HCT116 (cell line): Measurements from ENCODE around the gene VPS4B. TPM values are rescaled to one million over a fixed set of nuclear protein-coding genes. Genes with fewer than 3 reads are reported as not detected.

Experiments used
- ATAC-seq: fragments of 200-7000 bp; cut with Tn5 transposase; 2 replicates; pipeline ENCODE4 v1.9.1; 2020; ENCODE audit warnings: mild to moderate bottlenecking, moderate library complexity
- BruUV-seq: library from RNA; stranded (reverse); fragments of 400-500 nt; replicated peaks from 2 replicates; lab custom pipeline; 2021; lab: Mats Ljungman, UMichigan
- CTCF ChIA-PET: fragments of 300-600 bp; sonication (Branson Sonifier 250); formaldehyde crosslinking; loops from one replicate; lab custom pipeline; 2021; ENCODE audit warnings: antibody characterized with exemption; lab: Charles Lee
- POLR2A ChIA-PET: fragments of 300-600, 350-600 bp; sonication (Branson Sonifier 250); formaldehyde crosslinking; loops from one replicate; lab custom pipeline; 2021; ENCODE audit warnings: antibody characterized with exemption; lab: Charles Lee
- RAD21 ChIA-PET, 2 experiments: fragments of 300-600 bp; sonication (Branson Sonifier 250); formaldehyde crosslinking; loops; one replicate each; lab custom pipeline; 2023; ENCODE audit warnings: low total read pairs in 2 of 2; ENCODE audit not compliant: uncharacterized antibody in 2 of 2, unreplicated experiment in 2 of 2, low non-redundant PET in 1 of 2; lab: Charles Lee
- DNase-seq: peaks from one replicate; pipeline ENCODE4 v3.0.0-alpha.2; 2010; ENCODE audit warnings: low read depth, low spot score
- H2AFZ ChIP-seq: fragments of 200-600 bp; shearing (Covaris generic), sonication (generic); 2 replicates; pipeline ENCODE4 v1.6.1; 2017; ENCODE audit warnings: low read depth, mixed run types, mixed read lengths, antibody characterized with exemption, low read length; ENCODE audit not compliant: poor library complexity, severe bottlenecking
- H3K27ac ChIP-seq: 2 replicates; pipeline ENCODE4 v1.5.1; 2012; ENCODE audit warnings: low read depth, low read length
- H3K27me3 ChIP-seq: fragments of 200-600 bp; sonication (generic); 2 replicates; pipeline ENCODE4 v1.6.1; 2016; ENCODE audit warnings: mixed run types, low read length, mixed read lengths; ENCODE audit not compliant: insufficient read depth
- H3K36me3 ChIP-seq, 2 experiments: fragments of 200-500 bp in 1 of 2; fragments of 200-600 bp in 1 of 2; sonication (Bioruptor generic) in 1 of 2; sonication (generic) in 1 of 2; 2 replicates each; pipeline versions ENCODE4 v1.5.1 to v1.6.1; 2014 to 2016; ENCODE audit warnings: low read length in 2 of 2, inconsistent platforms in 1 of 2, mixed read lengths in 1 of 2, mixed run types in 1 of 2; ENCODE audit not compliant: insufficient read depth in 2 of 2, control insufficient read depth in 1 of 2
- H3K4me1 ChIP-seq, 2 experiments: fragments of 200-600 bp in 1 of 2; sonication (generic) in 1 of 2; 2 replicates each; pipeline versions ENCODE4 v1.5.1 to v1.6.1; 2012 to 2017; ENCODE audit warnings: low read length in 2 of 2, inconsistent platforms in 1 of 2, mild to moderate bottlenecking in 1 of 2, mixed read lengths in 1 of 2, mixed run types in 1 of 2, moderate library complexity in 1 of 2; ENCODE audit not compliant: insufficient read depth in 2 of 2, control insufficient read depth in 1 of 2
- H3K4me2 ChIP-seq: fragments of 200-600 bp; sonication (generic); 2 replicates; pipeline ENCODE4 v1.6.1; 2017; ENCODE audit warnings: mixed run types, low read length, mixed read lengths
- H3K4me3 ChIP-seq, 2 experiments: fragments of 200-600 bp in 1 of 2; sonication (generic) in 1 of 2; replicated peaks in 1 of 2; 2 replicates each; pipeline ENCODE4 v1.5.1; 2011 to 2016; ENCODE audit warnings: low read length in 2 of 2, control low read depth in 1 of 2, low read depth in 1 of 2, mild to moderate bottlenecking in 1 of 2, mixed read lengths in 1 of 2, mixed run types in 1 of 2
- H3K79me2 ChIP-seq: fragments of 200-600 bp; sonication (generic); 2 replicates; pipeline ENCODE4 v1.6.1; 2017; ENCODE audit warnings: mild to moderate bottlenecking, mixed run types, low read length, moderate library complexity, mixed read lengths; ENCODE audit not compliant: insufficient read depth
- H3K9ac ChIP-seq: fragments of 200-600 bp; sonication (generic); 2 replicates; pipeline ENCODE4 v1.6.1; 2016; ENCODE audit warnings: low read length, mixed read lengths
- H3K9me2 ChIP-seq: fragments of 200-600 bp; sonication (generic), shearing (Covaris generic); 2 replicates; pipeline ENCODE4 v1.6.1; 2017; ENCODE audit warnings: mixed run types, mild to moderate bottlenecking, moderate library complexity; ENCODE audit not compliant: insufficient read depth
- H3K9me3 ChIP-seq, 2 experiments: fragments of 200-500 bp in 1 of 2; fragments of 200-600 bp in 1 of 2; sonication (Bioruptor generic) in 1 of 2; sonication (generic) in 1 of 2; 2 replicates each; pipeline ENCODE4 v1.6.1; 2014 to 2017; ENCODE audit warnings: low read length in 2 of 2, mixed read lengths in 2 of 2, inconsistent platforms in 1 of 2, low read depth in 1 of 2, mild to moderate bottlenecking in 1 of 2, mixed run types in 1 of 2, moderate library complexity in 1 of 2; ENCODE audit not compliant: control insufficient read depth in 1 of 2, insufficient read depth in 1 of 2
- H4K20me1 ChIP-seq: fragments of 200-600 bp; sonication (generic), shearing (Covaris generic); 2 replicates; pipeline ENCODE4 v1.6.1; 2017; ENCODE audit warnings: mixed run types, mild to moderate bottlenecking, moderate library complexity; ENCODE audit not compliant: insufficient read depth
- EGR1 ChIP-seq: IDR thresholded peaks from 2 replicates; pipeline ENCODE4 v1.6.1; 2012; ENCODE audit warnings: low read depth
- EZH2phosphoT487 ChIP-seq: fragments of 200-600 bp; IDR thresholded peaks from 2 replicates; pipeline ENCODE4 v1.6.1; 2018; ENCODE audit warnings: antibody characterized with exemption, borderline replicate concordance
- FOSL1 ChIP-seq: IDR thresholded peaks from 2 replicates; pipeline ENCODE4 v1.6.1; 2012; ENCODE audit warnings: low read depth
- JUND ChIP-seq: IDR thresholded peaks from 2 replicates; pipeline ENCODE4 v1.6.1; 2012
- POLR2A ChIP-seq: IDR thresholded peaks from 2 replicates; pipeline ENCODE4 v1.7.0; 2011; ENCODE audit warnings: borderline replicate concordance; ENCODE audit not compliant: insufficient read depth, insufficient read length; ENCODE audit errors: extremely low read depth
- RAD21 ChIP-seq: IDR thresholded peaks from 2 replicates; pipeline ENCODE4 v1.6.1; 2012; ENCODE audit warnings: low read depth, mild to moderate bottlenecking
- TCF7L2 ChIP-seq: IDR thresholded peaks from 2 replicates; pipeline ENCODE4 v1.7.0; 2011; ENCODE audit warnings: borderline replicate concordance, inconsistent platforms; ENCODE audit not compliant: insufficient read depth, insufficient read length; ENCODE audit errors: extremely low read depth
- YY1 ChIP-seq: IDR thresholded peaks from 2 replicates; pipeline ENCODE4 v1.6.1; 2011; ENCODE audit warnings: low read length, low read depth, moderate library complexity, mild to moderate bottlenecking; ENCODE audit not compliant: insufficient replicate concordance; ENCODE audit errors: extremely low read depth
- intact Hi-C: fragments of 100-400 bp; cut with micrococcal nuclease; formaldehyde crosslinking; loops from 2 replicates; pipeline ENCODE4 v1.10.0; 2022
- total RNA-seq: library from RNA; stranded (reverse); gene quantifications from one replicate; pipeline ENCODE4 v1.2.1, GENCODE V29; 2021; ENCODE audit not compliant: unreplicated experiment
- TF ChIP-seq, protein P1 (sequence below): IDR thresholded peaks from 2 replicates; pipeline ENCODE4 v1.6.1; 2012
- TF ChIP-seq, protein P2 (sequence below), 3 experiments: fragments of 200-600 bp in 1 of 3; sonication (generic) in 1 of 3; IDR thresholded peaks in 2 of 3; conservative IDR thresholded peaks in 1 of 3; 2 replicates each; pipeline ENCODE4 v1.5.1; 2012 to 2017; ENCODE audit warnings: low read depth in 2 of 3, low read length in 2 of 3, antibody characterized with exemption in 1 of 3, borderline replicate concordance in 1 of 3, control low read depth in 1 of 3, mild to moderate bottlenecking in 1 of 3, mixed read lengths in 1 of 3, mixed run types in 1 of 3, moderate library complexity in 1 of 3; ENCODE audit not compliant: insufficient read depth in 1 of 3

Gene VPS4B
- total RNA-seq, 1 experiment from 2014 or later, result 68.3 TPM

DNA sequence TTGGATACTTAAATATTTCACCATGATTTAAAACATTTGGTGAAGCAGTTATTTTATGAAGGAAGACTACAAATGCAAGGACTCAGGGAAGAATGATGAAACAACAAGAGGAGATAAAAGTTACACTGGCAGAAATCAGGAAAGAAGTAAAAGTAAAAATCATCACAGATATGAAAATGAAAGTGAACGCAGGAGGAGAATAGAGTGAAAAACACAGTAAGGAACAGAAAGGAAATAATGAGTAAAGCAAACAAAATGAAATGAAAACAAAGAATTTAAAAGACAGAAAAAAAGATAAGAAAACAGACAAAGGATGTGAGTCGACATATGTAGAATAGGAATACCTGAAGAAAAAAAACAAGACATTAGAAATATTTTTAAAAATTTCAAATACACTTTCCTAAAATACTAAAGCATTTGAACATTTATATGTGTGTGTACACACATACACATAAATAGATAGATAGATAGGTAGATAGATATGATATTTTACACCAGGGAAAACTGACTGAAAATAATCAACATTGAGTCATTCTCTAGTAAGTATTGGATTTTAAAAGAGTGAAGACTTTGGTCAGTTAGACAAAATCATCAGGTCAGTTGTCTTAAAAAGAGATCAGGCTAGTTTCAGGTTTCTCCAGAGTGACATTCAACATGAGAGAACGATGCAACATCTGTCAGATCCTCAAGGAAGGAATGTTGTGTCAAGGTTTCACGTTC is 43.2 kb downstream of the VPS4B start:
- BruUV-seq, result no TSS peak
- H3K9me2 ChIP-seq, result no peaks in the 10 kb centered on the region
- ChIA-PET CTCF (no interaction called here), RAD21 (no interaction called here), POLR2A (no interaction called here)
- H3K4me2 ChIP-seq, result no peak overlapping the region
- intact Hi-C loops, result no loop called here
- 0 out of 4 replicates have a peak, but pooled peaks cover 0 to under 1% of the 10 kb centered on the region in 2 experiments for H3K36me3 ChIP-seq
- no peaks in the 10 kb centered on the region for H3K9me3 ChIP-seq
- H2AFZ ChIP-seq, result no peak overlapping the region
- DNase-seq (no peak), ATAC-seq (no peak)
- TF ChIP-seq TCF7L2, result no peak
- TF ChIP-seq YY1, result no peak
- TF ChIP-seq FOSL1, result no peak
- TF ChIP-seq EGR1, result no peak
- TF ChIP-seq RAD21, result no peak
- no peak for TF ChIP-seq EZH2phosphoT487
- no peak for TF ChIP-seq JUND
- TF ChIP-seq, protein P1, sequence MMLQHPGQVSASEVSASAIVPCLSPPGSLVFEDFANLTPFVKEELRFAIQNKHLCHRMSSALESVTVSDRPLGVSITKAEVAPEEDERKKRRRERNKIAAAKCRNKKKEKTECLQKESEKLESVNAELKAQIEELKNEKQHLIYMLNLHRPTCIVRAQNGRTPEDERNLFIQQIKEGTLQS, result no peak
- TF ChIP-seq, protein P2, sequence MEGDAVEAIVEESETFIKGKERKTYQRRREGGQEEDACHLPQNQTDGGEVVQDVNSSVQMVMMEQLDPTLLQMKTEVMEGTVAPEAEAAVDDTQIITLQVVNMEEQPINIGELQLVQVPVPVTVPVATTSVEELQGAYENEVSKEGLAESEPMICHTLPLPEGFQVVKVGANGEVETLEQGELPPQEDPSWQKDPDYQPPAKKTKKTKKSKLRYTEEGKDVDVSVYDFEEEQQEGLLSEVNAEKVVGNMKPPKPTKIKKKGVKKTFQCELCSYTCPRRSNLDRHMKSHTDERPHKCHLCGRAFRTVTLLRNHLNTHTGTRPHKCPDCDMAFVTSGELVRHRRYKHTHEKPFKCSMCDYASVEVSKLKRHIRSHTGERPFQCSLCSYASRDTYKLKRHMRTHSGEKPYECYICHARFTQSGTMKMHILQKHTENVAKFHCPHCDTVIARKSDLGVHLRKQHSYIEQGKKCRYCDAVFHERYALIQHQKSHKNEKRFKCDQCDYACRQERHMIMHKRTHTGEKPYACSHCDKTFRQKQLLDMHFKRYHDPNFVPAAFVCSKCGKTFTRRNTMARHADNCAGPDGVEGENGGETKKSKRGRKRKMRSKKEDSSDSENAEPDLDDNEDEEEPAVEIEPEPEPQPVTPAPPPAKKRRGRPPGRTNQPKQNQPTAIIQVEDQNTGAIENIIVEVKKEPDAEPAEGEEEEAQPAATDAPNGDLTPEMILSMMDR (IDR thresholded peaks at IDR 0.05 in 2 of 3, conservative IDR thresholded peaks at IDR 0.05 in 1 of 3; ENCODE audit: borderline replicate concordance in 1 of 3, insufficient read depth in 1 of 3, low read depth in 2 of 3, low read length in 2 of 3), result no peak
- no peak for TF ChIP-seq POLR2A
- H3K9ac ChIP-seq, result no peak overlapping the region
- H3K4me3 ChIP-seq, result no peak overlapping the region
- no peak overlapping the region for H3K27ac ChIP-seq
- H3K27me3 ChIP-seq, result no peaks in the 10 kb centered on the region
- no peaks in the 10 kb centered on the region for H3K79me2 ChIP-seq
- H4K20me1 ChIP-seq, result no peaks in the 10 kb centered on the region
- H3K4me1 ChIP-seq, result no peaks in the 10 kb centered on the region
